ENCODE measurements around the gene NAV3.

DNA sequence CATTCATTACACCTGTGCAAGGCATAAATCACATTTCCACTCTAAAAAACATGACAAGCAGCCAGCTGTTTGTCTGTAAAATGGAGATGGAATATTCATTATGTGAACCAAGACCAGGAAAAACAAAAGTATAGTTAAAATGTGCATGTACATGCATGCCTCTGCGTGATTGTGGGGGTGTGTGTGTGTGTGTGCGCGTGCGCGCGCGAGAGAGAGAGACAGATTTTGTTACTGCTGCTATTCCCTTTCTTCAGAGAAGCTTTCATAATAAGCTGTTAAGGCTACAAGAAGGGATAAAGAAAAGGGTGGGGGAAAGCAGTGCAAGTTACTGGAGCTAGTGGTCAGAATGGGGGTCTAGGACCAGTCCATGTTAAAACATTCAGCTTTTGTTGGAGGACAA, 430.3 kb downstream of the NAV3 start:
- TF ChIP-seq, protein P1, sequence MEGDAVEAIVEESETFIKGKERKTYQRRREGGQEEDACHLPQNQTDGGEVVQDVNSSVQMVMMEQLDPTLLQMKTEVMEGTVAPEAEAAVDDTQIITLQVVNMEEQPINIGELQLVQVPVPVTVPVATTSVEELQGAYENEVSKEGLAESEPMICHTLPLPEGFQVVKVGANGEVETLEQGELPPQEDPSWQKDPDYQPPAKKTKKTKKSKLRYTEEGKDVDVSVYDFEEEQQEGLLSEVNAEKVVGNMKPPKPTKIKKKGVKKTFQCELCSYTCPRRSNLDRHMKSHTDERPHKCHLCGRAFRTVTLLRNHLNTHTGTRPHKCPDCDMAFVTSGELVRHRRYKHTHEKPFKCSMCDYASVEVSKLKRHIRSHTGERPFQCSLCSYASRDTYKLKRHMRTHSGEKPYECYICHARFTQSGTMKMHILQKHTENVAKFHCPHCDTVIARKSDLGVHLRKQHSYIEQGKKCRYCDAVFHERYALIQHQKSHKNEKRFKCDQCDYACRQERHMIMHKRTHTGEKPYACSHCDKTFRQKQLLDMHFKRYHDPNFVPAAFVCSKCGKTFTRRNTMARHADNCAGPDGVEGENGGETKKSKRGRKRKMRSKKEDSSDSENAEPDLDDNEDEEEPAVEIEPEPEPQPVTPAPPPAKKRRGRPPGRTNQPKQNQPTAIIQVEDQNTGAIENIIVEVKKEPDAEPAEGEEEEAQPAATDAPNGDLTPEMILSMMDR (IDR thresholded peaks at IDR 0.05; ENCODE audit: low read depth, low read length): no peak
- no peak for TF ChIP-seq EZH2phosphoT487 (IDR thresholded peaks at IDR 0.05; ENCODE audit: low read depth)

Measured in OCI-LY3 (cell line).